ENCODE measurements around the gene TTLL6.

- TF ChIP-seq RCOR1 (IDR thresholded peaks at IDR 0.05; ENCODE audit: low read depth, low read length), result no peak
- no peak for TF ChIP-seq NPAS2 (CRISPR knock-in tag; IDR thresholded peaks at IDR 0.05; ENCODE audit: borderline replicate concordance)
- no peak for TF ChIP-seq POLR2A (IDR thresholded peaks at IDR 0.05; ENCODE audit: low read length)
- no peak for TF ChIP-seq KDM1A (IDR thresholded peaks at IDR 0.05; ENCODE audit: low read depth)
- no peak for TF ChIP-seq ATOH8 (CRISPR knock-in tag; IDR thresholded peaks at IDR 0.05; ENCODE audit: low read depth)
- TF ChIP-seq KDM5A (IDR thresholded peaks at IDR 0.05), result no peak
These were observed 17.8 kb downstream of the TTLL6 start for GRCh38 chr17:48799069-48799723.
